Measurements from ENCODE around the gene DENND4A. TPM values are rescaled to one million over a fixed set of nuclear protein-coding genes. Genes with fewer than 3 reads are reported as not detected.

The DENND4A gene
- polyA plus RNA-seq, 1 of the 3 experiments (the other 2 are of a cell fraction): 2.5 TPM

DNA sequence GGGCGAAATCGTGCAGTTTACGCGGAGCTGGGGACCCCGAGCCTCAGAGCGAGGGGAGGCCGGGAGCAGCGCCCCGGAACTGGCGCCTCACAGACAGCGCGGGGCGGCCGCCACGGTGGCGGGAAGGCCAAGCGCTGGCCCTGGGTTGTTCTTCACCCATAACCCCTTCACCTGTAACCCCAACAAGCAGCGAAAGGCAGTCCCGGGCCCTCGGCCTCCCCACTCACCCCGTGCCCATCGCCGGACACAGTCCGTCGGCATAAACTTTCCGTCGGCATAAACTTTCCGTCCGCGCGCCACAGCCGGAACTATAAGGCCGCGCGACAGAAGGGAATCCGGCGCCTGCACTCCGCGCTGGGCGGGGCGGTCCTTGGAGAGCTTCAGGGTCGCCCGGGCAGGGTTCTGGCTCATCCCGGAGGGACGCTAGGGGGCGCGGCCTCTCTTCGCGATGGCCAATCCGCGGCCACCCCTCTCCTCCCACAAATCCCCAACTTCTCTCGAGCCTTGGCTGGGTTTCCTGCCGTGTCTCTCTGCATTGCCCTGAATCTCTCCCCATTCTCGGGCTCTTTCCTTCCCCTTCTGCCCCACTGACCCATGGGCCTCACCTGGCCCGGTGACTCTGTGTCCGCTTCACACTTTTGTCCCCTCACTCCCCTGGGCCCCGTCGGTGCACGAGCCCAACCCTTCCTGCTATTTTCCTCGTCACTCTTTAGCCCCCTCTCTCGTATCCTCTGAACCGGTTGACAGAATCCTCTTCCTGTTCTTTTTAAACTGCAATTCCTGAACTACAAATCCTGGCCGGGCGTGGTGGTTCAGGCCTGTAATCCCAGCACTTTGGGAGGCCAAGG is 181.0 kb downstream of the DENND4A start, which contains the start of gene INTS14:
INTS14 (minus strand) TSS at position 261 of the 848 bp plus-strand sequence. CDS start 3,751 bp downstream, outside the sequence.
- DNase-seq: peak; percentile 98
- no peaks in the 10 kb centered on the region for H3K9me3 ChIP-seq
- no peaks in the 10 kb centered on the region for H3K27me3 ChIP-seq (ENCODE audit: insufficient read depth)
- WGBS (ENCODE audit: low lambda C conversion rate): under 1% methylated on average over 38 of the region's 64 CpGs
- H3F3A ChIP-seq (replicated peaks; ENCODE audit: insufficient read depth): peaks cover 10% of the 10 kb centered on the region
- peak within 1 kb of the TSS; percentile 98 for H2AFZ ChIP-seq (ENCODE audit: low read depth)
- H3K79me2 ChIP-seq (ENCODE audit: insufficient read depth): peaks cover 54% of the 10 kb centered on the region
- H3K4me3 ChIP-seq (ENCODE audit: low read depth in 2 of 2, low read length in 1 of 2): peak within 1 kb of the TSS; percentile 77 to 99
- no peaks in the 10 kb centered on the region for H3K9me2 ChIP-seq
- H4K20me1 ChIP-seq (ENCODE audit: insufficient read depth): no peaks in the 10 kb centered on the region
- H3K9ac ChIP-seq: peak within 1 kb of the TSS; percentile 91
- peaks cover 4 to 7% of the 10 kb centered on the region in 2 experiments for H3K36me3 ChIP-seq (replicated peaks in 1 of 2; ENCODE audit: control insufficient read depth in 1 of 2, insufficient read depth in 2 of 2, low read length in 1 of 2)
- H3K4me1 ChIP-seq (ENCODE audit: control insufficient read depth in 1 of 2, insufficient read depth in 2 of 2, low read depth in 1 of 2, low read length in 1 of 2): peaks cover 14 to 16% of the 10 kb centered on the region in 2 experiments; a peak in 3 of 4 replicates
- H3K27ac ChIP-seq (ENCODE audit: low read depth in 2 of 2, low read length in 1 of 2): peak within 1 kb of the TSS; percentile 83 to 93
- ChIA-PET CTCF (interaction anchor here (0.6 to 3.2 kb wide), 24 partner anchors 8 to 893 kb away, joined by 3 to 23 read pairs (median 4); partner anchors contain the start of genes RAB11A and SLC24A1), POLR2A (interaction anchor here (0.7 to 1.7 kb wide), 12 partner anchors 8 to 259 kb away, joined by 3 to 15 read pairs (median 3); partner anchors contain the start of genes HACD3, RAB11A and SLC24A1)
- H3K4me2 ChIP-seq: peak within 1 kb of the TSS; percentile 96
- TF ChIP-seq, protein P1, sequence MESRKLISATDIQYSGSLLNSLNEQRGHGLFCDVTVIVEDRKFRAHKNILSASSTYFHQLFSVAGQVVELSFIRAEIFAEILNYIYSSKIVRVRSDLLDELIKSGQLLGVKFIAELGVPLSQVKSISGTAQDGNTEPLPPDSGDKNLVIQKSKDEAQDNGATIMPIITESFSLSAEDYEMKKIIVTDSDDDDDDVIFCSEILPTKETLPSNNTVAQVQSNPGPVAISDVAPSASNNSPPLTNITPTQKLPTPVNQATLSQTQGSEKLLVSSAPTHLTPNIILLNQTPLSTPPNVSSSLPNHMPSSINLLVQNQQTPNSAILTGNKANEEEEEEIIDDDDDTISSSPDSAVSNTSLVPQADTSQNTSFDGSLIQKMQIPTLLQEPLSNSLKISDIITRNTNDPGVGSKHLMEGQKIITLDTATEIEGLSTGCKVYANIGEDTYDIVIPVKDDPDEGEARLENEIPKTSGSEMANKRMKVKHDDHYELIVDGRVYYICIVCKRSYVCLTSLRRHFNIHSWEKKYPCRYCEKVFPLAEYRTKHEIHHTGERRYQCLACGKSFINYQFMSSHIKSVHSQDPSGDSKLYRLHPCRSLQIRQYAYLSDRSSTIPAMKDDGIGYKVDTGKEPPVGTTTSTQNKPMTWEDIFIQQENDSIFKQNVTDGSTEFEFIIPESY (IDR thresholded peaks at IDR 0.05; ENCODE audit: borderline replicate concordance, low read depth): peak; percentile 85; the same call in 1 of the 2 replicates
- TF ChIP-seq FOXM1 (IDR thresholded peaks at IDR 0.05; ENCODE audit: low read depth) (0 out of 2 replicates have a peak, but pooled peaks have one; percentile 67), NFIC (IDR thresholded peaks at IDR 0.05; ENCODE audit: borderline replicate concordance) (no peak; the same call in 1 of the 2 replicates), GABPA (IDR thresholded peaks at IDR 0.05; ENCODE audit: low read depth) (peak; percentile 93), MXI1 (IDR thresholded peaks at IDR 0.05; ENCODE audit: low read depth, low read length) (peak; percentile 54), POLR2AphosphoS5 (IDR thresholded peaks at IDR 0.05; ENCODE audit: low read depth, low read length) (peak; percentile 90), NRF1 (IDR thresholded peaks at IDR 0.05; ENCODE audit: low read depth, low read length) (no peak), ELF1 (IDR thresholded peaks at IDR 0.05) (peak; percentile 79), FOSL2 (IDR thresholded peaks at IDR 0.05; ENCODE audit: borderline replicate concordance, low read depth) (peak; percentile 33; the same call in 1 of the 2 replicates), SIN3A (IDR thresholded peaks at IDR 0.05; ENCODE audit: borderline replicate concordance, low read depth, low read length) (peak; percentile 89), TEAD4 (IDR thresholded peaks at IDR 0.05; ENCODE audit: borderline replicate concordance, insufficient read depth) (0 out of 2 replicates have a peak, but pooled peaks have one; percentile 13), EP300 (IDR thresholded peaks at IDR 0.05; ENCODE audit: borderline replicate concordance in 1 of 2, low read depth in 1 of 2, low read length in 1 of 2) (peak in 1 of 2 experiments; percentile 44; a peak in 1 of 4 replicates), TCF12 (IDR thresholded peaks at IDR 0.05) (peak; percentile 58; the same call in 1 of the 2 replicates), MEF2A (IDR thresholded peaks at IDR 0.05; ENCODE audit: borderline replicate concordance, low read depth) (peak; percentile 45; the same call in 1 of the 2 replicates), GATA2 (CRISPR knock-in tag; IDR thresholded peaks at IDR 0.05) (no peak), JUND (IDR thresholded peaks at IDR 0.05) (no peak; the same call in 1 of the 2 replicates), RAD21 (IDR thresholded peaks at IDR 0.05; ENCODE audit: low read length) (peak; percentile 63)
- TF ChIP-seq, protein P2, sequence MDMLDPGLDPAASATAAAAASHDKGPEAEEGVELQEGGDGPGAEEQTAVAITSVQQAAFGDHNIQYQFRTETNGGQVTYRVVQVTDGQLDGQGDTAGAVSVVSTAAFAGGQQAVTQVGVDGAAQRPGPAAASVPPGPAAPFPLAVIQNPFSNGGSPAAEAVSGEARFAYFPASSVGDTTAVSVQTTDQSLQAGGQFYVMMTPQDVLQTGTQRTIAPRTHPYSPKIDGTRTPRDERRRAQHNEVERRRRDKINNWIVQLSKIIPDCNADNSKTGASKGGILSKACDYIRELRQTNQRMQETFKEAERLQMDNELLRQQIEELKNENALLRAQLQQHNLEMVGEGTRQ (IDR thresholded peaks at IDR 0.05; ENCODE audit: borderline replicate concordance, low read depth, low read length): no peak
- TF ChIP-seq, protein P3, sequence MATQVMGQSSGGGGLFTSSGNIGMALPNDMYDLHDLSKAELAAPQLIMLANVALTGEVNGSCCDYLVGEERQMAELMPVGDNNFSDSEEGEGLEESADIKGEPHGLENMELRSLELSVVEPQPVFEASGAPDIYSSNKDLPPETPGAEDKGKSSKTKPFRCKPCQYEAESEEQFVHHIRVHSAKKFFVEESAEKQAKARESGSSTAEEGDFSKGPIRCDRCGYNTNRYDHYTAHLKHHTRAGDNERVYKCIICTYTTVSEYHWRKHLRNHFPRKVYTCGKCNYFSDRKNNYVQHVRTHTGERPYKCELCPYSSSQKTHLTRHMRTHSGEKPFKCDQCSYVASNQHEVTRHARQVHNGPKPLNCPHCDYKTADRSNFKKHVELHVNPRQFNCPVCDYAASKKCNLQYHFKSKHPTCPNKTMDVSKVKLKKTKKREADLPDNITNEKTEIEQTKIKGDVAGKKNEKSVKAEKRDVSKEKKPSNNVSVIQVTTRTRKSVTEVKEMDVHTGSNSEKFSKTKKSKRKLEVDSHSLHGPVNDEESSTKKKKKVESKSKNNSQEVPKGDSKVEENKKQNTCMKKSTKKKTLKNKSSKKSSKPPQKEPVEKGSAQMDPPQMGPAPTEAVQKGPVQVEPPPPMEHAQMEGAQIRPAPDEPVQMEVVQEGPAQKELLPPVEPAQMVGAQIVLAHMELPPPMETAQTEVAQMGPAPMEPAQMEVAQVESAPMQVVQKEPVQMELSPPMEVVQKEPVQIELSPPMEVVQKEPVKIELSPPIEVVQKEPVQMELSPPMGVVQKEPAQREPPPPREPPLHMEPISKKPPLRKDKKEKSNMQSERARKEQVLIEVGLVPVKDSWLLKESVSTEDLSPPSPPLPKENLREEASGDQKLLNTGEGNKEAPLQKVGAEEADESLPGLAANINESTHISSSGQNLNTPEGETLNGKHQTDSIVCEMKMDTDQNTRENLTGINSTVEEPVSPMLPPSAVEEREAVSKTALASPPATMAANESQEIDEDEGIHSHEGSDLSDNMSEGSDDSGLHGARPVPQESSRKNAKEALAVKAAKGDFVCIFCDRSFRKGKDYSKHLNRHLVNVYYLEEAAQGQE (IDR thresholded peaks at IDR 0.05; ENCODE audit: low read depth, low read length): peak; percentile 73; the same call in 1 of the 2 replicates
- TF ChIP-seq, protein P4, sequence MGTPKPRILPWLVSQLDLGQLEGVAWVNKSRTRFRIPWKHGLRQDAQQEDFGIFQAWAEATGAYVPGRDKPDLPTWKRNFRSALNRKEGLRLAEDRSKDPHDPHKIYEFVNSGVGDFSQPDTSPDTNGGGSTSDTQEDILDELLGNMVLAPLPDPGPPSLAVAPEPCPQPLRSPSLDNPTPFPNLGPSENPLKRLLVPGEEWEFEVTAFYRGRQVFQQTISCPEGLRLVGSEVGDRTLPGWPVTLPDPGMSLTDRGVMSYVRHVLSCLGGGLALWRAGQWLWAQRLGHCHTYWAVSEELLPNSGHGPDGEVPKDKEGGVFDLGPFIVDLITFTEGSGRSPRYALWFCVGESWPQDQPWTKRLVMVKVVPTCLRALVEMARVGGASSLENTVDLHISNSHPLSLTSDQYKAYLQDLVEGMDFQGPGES (IDR thresholded peaks at IDR 0.05; ENCODE audit: low read depth, low read length): peak; percentile 4; the same call in 1 of the 2 replicates
- TF ChIP-seq, protein P5, sequence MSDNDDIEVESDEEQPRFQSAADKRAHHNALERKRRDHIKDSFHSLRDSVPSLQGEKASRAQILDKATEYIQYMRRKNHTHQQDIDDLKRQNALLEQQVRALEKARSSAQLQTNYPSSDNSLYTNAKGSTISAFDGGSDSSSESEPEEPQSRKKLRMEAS (IDR thresholded peaks at IDR 0.05; ENCODE audit: low read depth): peak; percentile 89
- TF ChIP-seq, protein P6, sequence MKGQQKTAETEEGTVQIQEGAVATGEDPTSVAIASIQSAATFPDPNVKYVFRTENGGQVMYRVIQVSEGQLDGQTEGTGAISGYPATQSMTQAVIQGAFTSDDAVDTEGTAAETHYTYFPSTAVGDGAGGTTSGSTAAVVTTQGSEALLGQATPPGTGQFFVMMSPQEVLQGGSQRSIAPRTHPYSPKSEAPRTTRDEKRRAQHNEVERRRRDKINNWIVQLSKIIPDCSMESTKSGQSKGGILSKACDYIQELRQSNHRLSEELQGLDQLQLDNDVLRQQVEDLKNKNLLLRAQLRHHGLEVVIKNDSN (IDR thresholded peaks at IDR 0.05; ENCODE audit: borderline replicate concordance, low read depth): peak; percentile 60; the same call in 1 of the 2 replicates
